NCI-H1105 treated with DMSO at 0.1 percent for 48 hours (cell line): ENCODE measurements around the gene INHBB.
A peak's percentile ranks its signal among the peaks of the same experiment; 100 is the strongest.

Source experiments
- DNase-seq: peaks from one replicate; lab custom pipeline; 2025; lab: John Stamatoyannopoulos, UW

The INHBB gene

GRCh38 chr2:120357768-120358167 lies 11.8 kb downstream of the INHBB start:
- no peak for DNase-seq

- DNase-seq = no peak
Observed at GRCh38 chr2:120358734-120359465, 13.0 kb downstream of the INHBB start.

GRCh38 chr2:120360307-120360855 lies 14.4 kb downstream of the INHBB start:
- DNase-seq = no peak

- no peak for DNase-seq
Observed at GRCh38 chr2:120362926-120363325, 17.0 kb downstream of the INHBB start.

GRCh38 chr2:120365236-120365793 lies 19.4 kb downstream of the INHBB start:
- no peak for DNase-seq

GRCh38 chr2:120366698-120367097 lies 20.8 kb downstream of the INHBB start:
- DNase-seq = no peak

GRCh38 chr2:120367221-120367620 lies 21.3 kb downstream of the INHBB start:
- DNase-seq = no peak

- no peak for DNase-seq
Observed at GRCh38 chr2:120367649-120368048, 21.7 kb downstream of the INHBB start.

GRCh38 chr2:120368086-120368485 lies 22.1 kb downstream of the INHBB start:
- no peak for DNase-seq

GRCh38 chr2:120369250-120369649 lies 23.3 kb downstream of the INHBB start:
- no peak for DNase-seq

- no peak for DNase-seq
Observed at GRCh38 chr2:120371969-120372625, 26.2 kb downstream of the INHBB start.

- no peak for DNase-seq
Observed at GRCh38 chr2:120372816-120373215, 26.9 kb downstream of the INHBB start.

GRCh38 chr2:120373424-120373823 lies 27.5 kb downstream of the INHBB start:
- DNase-seq = no peak

- no peak for DNase-seq
Observed at GRCh38 chr2:120374821-120375220, 28.9 kb downstream of the INHBB start.

- DNase-seq = no peak
Observed at GRCh38 chr2:120375251-120376020, 29.5 kb downstream of the INHBB start.

- DNase-seq = no peak
Observed at GRCh38 chr2:120376101-120376500, 30.2 kb downstream of the INHBB start.

GRCh38 chr2:120376679-120377640 lies 31.0 kb downstream of the INHBB start:
- DNase-seq = no peak

GRCh38 chr2:120378605-120379004 lies 32.7 kb downstream of the INHBB start:
- DNase-seq = no peak

GRCh38 chr2:120379916-120380893 lies 34.3 kb downstream of the INHBB start:
- peak; percentile 92 for DNase-seq

- DNase-seq = no peak
Observed at GRCh38 chr2:120381192-120381591, 35.3 kb downstream of the INHBB start.
